ENCODE data around the gene LASP1NB.

LASP1NB gene

DNA sequence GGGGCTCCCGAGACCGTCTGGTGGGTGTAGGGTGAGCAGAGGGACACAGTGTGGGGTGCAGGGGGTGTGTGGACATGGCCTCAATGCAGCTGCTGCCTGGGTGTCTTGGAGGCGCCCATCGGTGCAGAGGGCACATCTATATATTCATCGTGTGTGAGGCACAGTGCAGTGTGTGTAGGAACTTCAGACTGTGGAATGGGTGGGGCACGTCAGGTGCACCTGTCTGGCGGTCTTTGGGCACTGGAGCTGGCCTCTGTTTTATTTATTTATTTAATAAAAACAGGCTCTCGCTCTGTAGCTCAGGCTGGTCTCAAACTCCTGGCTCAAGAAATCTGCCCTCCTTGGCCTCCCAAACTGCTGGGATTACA, 38.8 kb upstream of the LASP1NB start:
- TF ChIP-seq CTCF (IDR thresholded peaks at IDR 0.05) = no peak
- H3K36me3 ChIP-seq = peaks cover 24% of the 10 kb centered on the region
- H3K9me3 ChIP-seq = no peaks in the 10 kb centered on the region
- H3K4me1 ChIP-seq (ENCODE audit: control insufficient read depth in 1 of 2, low read depth in 2 of 2) = peaks cover 43 to 75% of the 10 kb centered on the region in 2 donors
- H3K4me3 ChIP-seq = no peak overlapping the region
- ATAC-seq (ENCODE audit: insufficient number of reproducible peaks, low FRiP score, low read depth) (no peak), DNase-seq (ENCODE audit: low spot score) (no peak)
- no peaks in the 10 kb centered on the region for H3K27me3 ChIP-seq (replicated peaks; ENCODE audit: insufficient read depth)
- H3K27ac ChIP-seq = peak overlapping the region in 1 of 2 donors; percentile 20

DNA sequence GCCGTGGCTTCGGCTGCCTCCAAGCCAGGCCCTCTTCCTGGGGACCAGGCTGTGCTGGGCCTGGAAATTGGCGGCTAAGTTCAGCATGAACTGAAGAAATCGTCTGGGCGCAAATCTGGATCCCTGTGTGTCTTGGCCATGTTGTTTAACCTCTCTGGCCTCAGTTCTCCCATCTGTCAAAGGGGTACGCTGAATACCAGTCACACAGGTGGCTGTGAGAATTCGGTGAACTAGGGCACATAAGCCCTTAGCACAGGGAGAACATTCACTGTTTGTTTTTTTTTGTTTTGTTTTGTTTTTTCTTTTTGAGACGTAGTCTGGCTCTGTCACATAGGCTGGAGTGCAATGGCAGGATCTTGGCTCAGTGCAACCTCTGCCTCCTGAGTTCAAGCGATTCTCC, 36.6 kb upstream of the LASP1NB start:
- peaks cover 35% of the 10 kb centered on the region for H3K36me3 ChIP-seq
- H3K9me3 ChIP-seq = no peaks in the 10 kb centered on the region
- no peak for DNase-seq (ENCODE audit: low spot score)
- TF ChIP-seq CTCF (IDR thresholded peaks at IDR 0.05) = no peak
- no peak overlapping the region for H3K27ac ChIP-seq
- no peaks in the 10 kb centered on the region for H3K27me3 ChIP-seq (replicated peaks; ENCODE audit: insufficient read depth)
- peaks cover 40 to 73% of the 10 kb centered on the region in 2 donors for H3K4me1 ChIP-seq (ENCODE audit: control insufficient read depth in 1 of 2, low read depth in 2 of 2)
- H3K4me3 ChIP-seq = no peak overlapping the region
- no peak for ATAC-seq (ENCODE audit: insufficient number of reproducible peaks, low FRiP score, low read depth)

GRCh38 chr17:38889745-38890409, 35.5 kb upstream of the LASP1NB start:
- no peaks in the 10 kb centered on the region for H3K9me3 ChIP-seq
- no peaks in the 10 kb centered on the region for H3K27me3 ChIP-seq (replicated peaks; ENCODE audit: insufficient read depth)
- DNase-seq (ENCODE audit: low spot score) (no peak), ATAC-seq (ENCODE audit: insufficient number of reproducible peaks, low FRiP score, low read depth) (no peak)
- no peak overlapping the region for H3K27ac ChIP-seq
- no peak overlapping the region for H3K4me3 ChIP-seq
- peaks cover 35% of the 10 kb centered on the region for H3K36me3 ChIP-seq
- no peak for TF ChIP-seq CTCF (IDR thresholded peaks at IDR 0.05)
- peaks cover 38 to 68% of the 10 kb centered on the region in 2 donors for H3K4me1 ChIP-seq (ENCODE audit: control insufficient read depth in 1 of 2, low read depth in 2 of 2)

- TF ChIP-seq CTCF (IDR thresholded peaks at IDR 0.05) = no peak
- H3K36me3 ChIP-seq = peaks cover 35% of the 10 kb centered on the region
- no peak overlapping the region for H3K4me3 ChIP-seq
- peaks cover 33 to 64% of the 10 kb centered on the region in 2 donors for H3K4me1 ChIP-seq (ENCODE audit: control insufficient read depth in 1 of 2, low read depth in 2 of 2)
- no peak for ATAC-seq (ENCODE audit: insufficient number of reproducible peaks, low FRiP score, low read depth)
- H3K9me3 ChIP-seq = no peaks in the 10 kb centered on the region
- H3K27me3 ChIP-seq (replicated peaks; ENCODE audit: insufficient read depth) = no peaks in the 10 kb centered on the region
- no peak for DNase-seq (ENCODE audit: low spot score)
- H3K27ac ChIP-seq = peak overlapping the region in 1 of 2 donors; percentile 43
Observed at GRCh38 chr17:38890410-38890746, 35.0 kb upstream of the LASP1NB start.

DNA sequence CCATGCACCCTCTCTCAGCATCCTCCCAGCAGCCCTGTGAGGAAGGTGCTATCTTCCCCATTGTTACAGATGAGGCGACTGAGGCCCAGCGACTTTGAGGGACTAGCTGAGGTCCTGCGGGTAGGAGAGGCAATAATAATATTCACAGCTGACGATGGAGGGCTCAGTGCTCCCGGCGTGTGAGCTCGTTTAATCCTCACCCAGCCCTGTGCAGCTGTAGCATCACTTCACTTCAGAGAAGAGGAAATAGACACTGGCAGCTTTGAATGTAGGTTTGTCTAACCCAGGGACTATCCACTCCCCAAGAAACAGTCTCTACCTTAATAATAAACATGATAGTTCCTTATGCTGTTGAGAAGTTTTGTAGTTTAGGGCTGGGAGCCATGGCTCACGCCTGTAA, 34.0 kb upstream of the LASP1NB start:
- Histone ChIP-seq H3K27me3 (replicated peaks; ENCODE audit: insufficient read depth) (no peaks in the 10 kb centered on the region), H3K36me3 (peaks cover 43% of the 10 kb centered on the region), H3K9me3 (no peaks in the 10 kb centered on the region), H3K27ac (no peak overlapping the region), H3K4me3 (no peak overlapping the region), H3K4me1 (ENCODE audit: control insufficient read depth in 1 of 2, low read depth in 2 of 2) (peaks cover 29 to 64% of the 10 kb centered on the region in 2 donors)
- DNase-seq (ENCODE audit: low spot score) = no peak
- no peak for ATAC-seq (ENCODE audit: insufficient number of reproducible peaks, low FRiP score, low read depth)
- TF ChIP-seq CTCF (IDR thresholded peaks at IDR 0.05) = no peak
